ENCODE measurements around the gene NACAD. TPM values are rescaled to one million over a fixed set of nuclear protein-coding genes. Genes with fewer than 3 reads are reported as not detected.

NACAD gene
- total and polyA plus RNA-seq, 4 experiments from 2014 or later = not detected

DNA sequence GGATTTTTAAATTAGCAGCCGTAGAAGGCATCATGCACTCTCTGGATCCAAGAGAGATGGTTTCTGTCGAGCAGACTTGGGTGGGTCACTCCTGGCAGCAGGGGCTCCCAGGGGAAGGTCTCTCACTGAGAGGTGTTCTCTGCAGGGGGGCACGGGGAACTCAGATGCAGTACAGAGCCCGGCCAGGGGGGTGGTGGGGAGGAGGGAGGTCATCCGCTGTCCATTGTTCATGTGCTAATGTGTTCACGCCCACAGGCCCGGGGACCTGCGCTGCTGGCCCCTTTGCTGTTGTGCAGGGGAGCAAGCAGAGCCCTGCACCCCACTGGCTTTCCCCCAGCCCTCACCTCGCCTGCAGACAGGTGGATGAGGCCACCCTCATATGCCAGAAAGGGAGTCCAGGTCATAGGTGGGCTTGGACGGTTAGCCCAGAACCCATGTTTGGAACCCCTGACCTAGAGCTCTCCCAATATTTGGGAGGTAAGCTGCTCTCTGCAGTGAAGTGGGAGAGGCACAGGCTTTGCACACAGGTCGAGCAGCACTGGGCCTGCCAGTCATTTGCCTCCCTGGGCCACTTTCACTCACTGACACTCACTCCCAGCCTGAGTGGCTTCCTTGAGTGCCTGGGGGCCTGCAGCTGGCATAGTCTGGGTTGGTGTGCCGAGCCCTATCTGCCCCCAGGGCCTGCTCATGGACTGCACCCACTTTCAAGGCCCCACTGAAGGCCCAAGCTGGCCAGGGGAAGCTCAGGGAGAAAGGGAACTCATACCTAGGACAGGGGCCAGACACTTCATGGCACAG lies 35.3 kb upstream of the NACAD start:
- H3K4me1 Mint-ChIP-seq = peaks cover 14 to 27% (median 18%) of the 10 kb centered on the region in 4 donors
- no peak overlapping the region for H3K4me3 ChIP-seq (ENCODE audit: low read length in 2 of 2)
- H3K27me3 Mint-ChIP-seq = no peaks in the 10 kb centered on the region
- H3K27me3 ChIP-seq (ENCODE audit: insufficient read depth, low read length) = no peaks in the 10 kb centered on the region
- no peak for DNase-seq
- intact Hi-C loops (cut with micrococcal nuclease) = no loop called here
- peaks cover 26% of the 10 kb centered on the region for H3K4me1 ChIP-seq (ENCODE audit: insufficient read depth, low read length)
- H3K27ac ChIP-seq (ENCODE audit: low read depth, low read length) = peak overlapping the region; percentile 29
- ChIA-PET POLR2A (ENCODE audit: partially characterized antibody) (interaction anchor here (1.0 to 4.2 kb wide), 4 partner anchors 11 to 518 kb away, joined by 3 to 32 read pairs (median 4); partner anchors contain the start of genes OGDH, PURB and TBRG4), CTCF (ENCODE audit: partially characterized antibody) (interaction anchor here (0.8 to 4.6 kb wide), 4 partner anchors 11 to 267 kb away, joined by 3 to 19 read pairs (median 3); no protein-coding TSS in a partner anchor)
- H3K36me3 ChIP-seq (ENCODE audit: insufficient read depth, low read length) = no peaks in the 10 kb centered on the region
- H3K4me3 Mint-ChIP-seq = peak overlapping the region in 2 of 8 donors; percentile 84 to 86
- no peaks in the 10 kb centered on the region for H3K9me3 ChIP-seq (ENCODE audit: control insufficient read depth in 1 of 2, low read length in 2 of 2)
- H3K27ac Mint-ChIP-seq = peak overlapping the region in 6 of 7 donors; percentile 29 to 94 (median 90)
- H3K36me3 Mint-ChIP-seq = no peaks in the 10 kb centered on the region
- H3K9me3 Mint-ChIP-seq = peaks cover 0 to 4% (median 0%) of the 10 kb centered on the region in 8 donors

DNA sequence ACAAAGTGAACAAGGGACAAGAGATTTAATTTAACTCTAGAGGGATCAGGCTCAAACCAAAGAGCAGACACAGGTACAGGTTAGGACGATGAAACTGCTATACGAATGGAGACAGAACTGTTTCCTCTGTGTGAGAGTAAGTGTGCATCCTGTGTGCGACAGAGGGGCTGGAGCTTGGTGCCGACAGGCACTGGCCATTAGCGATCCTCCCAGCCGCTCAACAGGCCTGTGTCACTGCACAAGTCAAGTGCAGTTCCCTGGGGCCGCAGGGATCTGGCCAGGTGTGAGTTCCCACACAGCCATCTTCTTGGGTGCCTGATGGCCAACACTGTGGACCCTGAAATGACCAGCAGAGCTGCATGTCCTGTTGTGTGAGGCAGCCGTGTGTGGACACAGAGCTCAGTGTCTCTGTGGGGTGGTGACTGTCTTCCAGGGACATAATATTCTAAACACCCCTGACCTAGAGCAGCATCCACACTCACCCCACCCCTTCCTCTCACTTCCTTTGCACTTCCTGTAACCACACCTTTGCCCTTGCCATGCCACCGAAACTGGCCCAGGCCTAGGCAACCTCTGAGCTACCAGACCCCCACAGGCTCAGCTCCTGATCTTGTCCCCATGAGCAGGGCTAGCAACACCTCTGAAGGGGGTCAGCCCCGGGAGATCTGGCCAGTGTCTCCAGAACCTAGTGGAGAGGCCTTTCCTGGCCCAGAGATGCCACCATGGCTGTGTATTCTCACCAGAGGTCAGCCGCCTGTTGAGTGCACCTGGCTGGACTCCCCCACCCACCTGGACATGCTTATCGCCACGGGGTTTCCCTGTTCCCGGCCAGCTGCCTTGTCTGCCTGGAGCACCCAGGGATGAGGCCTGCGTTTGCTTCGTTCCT lies 34.4 kb upstream of the NACAD start:
- intact Hi-C loops (cut with micrococcal nuclease) = no loop called here
- POLR2A ChIA-PET (ENCODE audit: partially characterized antibody) = interaction anchor here (1.0 to 4.2 kb wide), 5 partner anchors 12 to 517 kb away, joined by 3 to 32 read pairs (median 4); partner anchors contain the start of genes OGDH, PURB and TBRG4
- peaks cover 0 to 4% (median 0%) of the 10 kb centered on the region in 8 donors for H3K9me3 Mint-ChIP-seq
- H3K27me3 Mint-ChIP-seq = no peaks in the 10 kb centered on the region
- Histone ChIP-seq H3K4me3 (ENCODE audit: low read length in 2 of 2) (peak overlapping the region; percentile 9 to 19), H3K9me3 (ENCODE audit: control insufficient read depth in 1 of 2, low read length in 2 of 2) (no peaks in the 10 kb centered on the region), H3K27ac (ENCODE audit: low read depth, low read length) (peak overlapping the region; percentile 29), H3K36me3 (ENCODE audit: insufficient read depth, low read length) (no peaks in the 10 kb centered on the region), H3K4me1 (ENCODE audit: insufficient read depth, low read length) (peaks cover 26% of the 10 kb centered on the region), H3K27me3 (ENCODE audit: insufficient read depth, low read length) (no peaks in the 10 kb centered on the region)
- CTCF ChIA-PET (ENCODE audit: partially characterized antibody) = interaction anchor here (0.6 to 4.6 kb wide), 4 partner anchors 12 to 266 kb away, joined by 3 to 19 read pairs (median 3); no protein-coding TSS in a partner anchor
- peak in 2 of 5 donors; percentile 15 to 23 for DNase-seq
- H3K4me3 Mint-ChIP-seq = peak overlapping the region in 7 of 8 donors; percentile 60 to 87 (median 77)
- peak overlapping the region; percentile 40 to 94 (median 87) for H3K27ac Mint-ChIP-seq
- no peaks in the 10 kb centered on the region for H3K36me3 Mint-ChIP-seq
- peaks cover 14 to 27% (median 18%) of the 10 kb centered on the region in 4 donors for H3K4me1 Mint-ChIP-seq

DNA sequence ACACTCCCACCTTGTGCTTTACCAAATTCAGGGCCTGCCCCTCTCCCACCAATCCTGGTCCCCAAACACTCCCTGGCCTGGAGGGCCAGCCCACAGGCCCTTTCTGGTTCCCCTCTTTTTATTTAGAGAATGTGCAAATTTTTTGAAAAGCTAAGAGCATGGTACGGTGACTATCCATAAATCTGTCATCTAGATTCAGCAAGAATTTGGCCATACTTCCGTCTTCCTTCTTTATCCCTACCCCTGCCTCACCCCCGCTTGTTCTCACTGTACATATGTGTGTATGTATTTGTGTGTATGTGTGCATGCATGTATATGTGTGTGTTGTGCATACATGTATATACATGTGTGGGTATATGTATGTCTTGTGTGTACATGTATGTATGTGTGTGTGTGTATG lies 30.8 kb upstream of the NACAD start:
- ChIA-PET POLR2A (ENCODE audit: partially characterized antibody) (no interaction called here), CTCF (ENCODE audit: partially characterized antibody) (no interaction called here)
- Mint-ChIP-seq H3K4me1 (peaks cover 14 to 27% (median 15%) of the 10 kb centered on the region in 4 donors), H3K4me3 (no peak overlapping the region), H3K9me3 (peaks cover 0 to 4% (median 0%) of the 10 kb centered on the region in 8 donors), H3K27ac (peak overlapping the region in 1 of 7 donors; percentile 17), H3K27me3 (peaks cover 0 to 4% of the 10 kb centered on the region in 2 donors), H3K36me3 (no peaks in the 10 kb centered on the region)
- Histone ChIP-seq H3K27me3 (ENCODE audit: insufficient read depth, low read length) (no peaks in the 10 kb centered on the region), H3K36me3 (ENCODE audit: insufficient read depth, low read length) (no peaks in the 10 kb centered on the region), H3K4me3 (ENCODE audit: low read length in 2 of 2) (no peak overlapping the region), H3K4me1 (ENCODE audit: insufficient read depth, low read length) (peaks cover 26% of the 10 kb centered on the region), H3K27ac (ENCODE audit: low read depth, low read length) (no peak overlapping the region), H3K9me3 (ENCODE audit: control insufficient read depth in 1 of 2, low read length in 2 of 2) (no peaks in the 10 kb centered on the region)
- intact Hi-C loops (cut with micrococcal nuclease) = no loop called here
- DNase-seq = no peak

DNA sequence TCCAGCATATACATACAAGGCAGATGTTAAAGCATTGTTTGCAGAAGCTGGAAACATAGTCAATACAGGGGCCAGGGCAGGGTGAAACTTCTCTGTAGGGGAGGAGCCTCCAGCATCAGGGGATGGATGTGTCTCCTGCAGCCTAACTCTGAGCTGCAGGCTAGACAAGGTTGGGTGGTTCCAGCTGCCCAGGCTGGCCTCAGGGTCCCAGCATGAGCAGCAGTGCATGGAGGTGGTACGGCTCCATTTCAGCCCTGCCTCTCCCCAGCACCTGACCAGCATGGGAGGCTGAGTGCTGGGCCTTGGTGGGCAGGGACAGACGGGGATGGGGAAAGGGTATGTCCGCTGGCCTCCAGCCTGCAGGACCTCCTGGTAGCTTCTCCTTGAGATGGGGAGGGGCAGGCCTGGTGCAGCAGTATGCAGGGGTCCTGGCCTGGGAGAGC lies 30.1 kb upstream of the NACAD start:
- intact Hi-C loops (cut with micrococcal nuclease) = no loop called here
- H3K27ac ChIP-seq (ENCODE audit: low read depth, low read length) = no peak overlapping the region
- Mint-ChIP-seq H3K9me3 (peaks cover 0 to 4% (median 0%) of the 10 kb centered on the region in 8 donors), H3K27me3 (peaks cover 3 to 4% of the 10 kb centered on the region in 2 donors), H3K27ac (no peak overlapping the region), H3K36me3 (no peaks in the 10 kb centered on the region), H3K4me1 (peaks cover 14 to 25% (median 15%) of the 10 kb centered on the region in 4 donors), H3K4me3 (no peak overlapping the region)
- DNase-seq = no peak
- no peaks in the 10 kb centered on the region for H3K9me3 ChIP-seq (ENCODE audit: control insufficient read depth in 1 of 2, low read length in 2 of 2)
- POLR2A ChIA-PET (ENCODE audit: partially characterized antibody) = no interaction called here
- H3K4me3 ChIP-seq (ENCODE audit: low read length in 2 of 2) = no peak overlapping the region
- peaks cover 20% of the 10 kb centered on the region for H3K4me1 ChIP-seq (ENCODE audit: insufficient read depth, low read length)
- H3K27me3 ChIP-seq (ENCODE audit: insufficient read depth, low read length) = no peaks in the 10 kb centered on the region
- no peaks in the 10 kb centered on the region for H3K36me3 ChIP-seq (ENCODE audit: insufficient read depth, low read length)
- CTCF ChIA-PET (ENCODE audit: partially characterized antibody) = no interaction called here

DNA sequence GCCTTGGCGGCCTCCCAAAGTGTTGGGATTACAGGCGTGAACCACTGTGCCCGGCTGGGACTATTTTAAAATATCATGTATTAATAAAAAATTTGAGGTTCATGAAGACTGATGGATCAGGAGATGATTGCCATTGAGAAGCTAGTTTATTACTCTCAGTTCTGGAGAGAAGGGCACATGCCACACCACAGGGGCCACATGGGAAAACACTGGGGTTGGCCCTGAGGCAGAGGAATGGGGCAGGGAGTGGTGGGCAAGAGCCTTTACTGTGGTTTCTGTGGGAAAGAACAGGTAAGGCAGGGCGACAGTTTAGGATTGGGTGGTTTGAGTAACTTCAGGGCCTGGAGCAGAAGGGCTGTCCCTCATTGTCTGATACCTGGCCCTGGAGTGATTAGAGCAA lies 29.5 kb upstream of the NACAD start:
- Histone ChIP-seq H3K27ac (ENCODE audit: low read depth, low read length) (no peak overlapping the region), H3K4me1 (ENCODE audit: insufficient read depth, low read length) (peaks cover 14% of the 10 kb centered on the region), H3K36me3 (ENCODE audit: insufficient read depth, low read length) (no peaks in the 10 kb centered on the region), H3K27me3 (ENCODE audit: insufficient read depth, low read length) (no peaks in the 10 kb centered on the region), H3K9me3 (ENCODE audit: control insufficient read depth in 1 of 2, low read length in 2 of 2) (no peaks in the 10 kb centered on the region), H3K4me3 (ENCODE audit: low read length in 2 of 2) (no peak overlapping the region)
- CTCF ChIA-PET (ENCODE audit: partially characterized antibody) = interaction anchor here (1.1 kb wide), 1 partner anchor 272 kb away, joined by 3 read pairs; no protein-coding TSS in a partner anchor
- DNase-seq = no peak
- intact Hi-C loops (cut with micrococcal nuclease) = no loop called here
- no peaks in the 10 kb centered on the region for H3K36me3 Mint-ChIP-seq
- no peak overlapping the region for H3K4me3 Mint-ChIP-seq
- POLR2A ChIA-PET (ENCODE audit: partially characterized antibody) = interaction anchor here (0.6 kb wide), 1 partner anchor 7 kb away, joined by 3 read pairs; no protein-coding TSS in a partner anchor
- H3K4me1 Mint-ChIP-seq = peaks cover 8 to 19% (median 11%) of the 10 kb centered on the region in 4 donors
- peak overlapping the region in 1 of 7 donors; percentile 60 for H3K27ac Mint-ChIP-seq
- peaks cover 3 to 4% of the 10 kb centered on the region in 2 donors for H3K27me3 Mint-ChIP-seq
- H3K9me3 Mint-ChIP-seq = peaks cover 0 to 4% (median 0%) of the 10 kb centered on the region in 8 donors

DNA sequence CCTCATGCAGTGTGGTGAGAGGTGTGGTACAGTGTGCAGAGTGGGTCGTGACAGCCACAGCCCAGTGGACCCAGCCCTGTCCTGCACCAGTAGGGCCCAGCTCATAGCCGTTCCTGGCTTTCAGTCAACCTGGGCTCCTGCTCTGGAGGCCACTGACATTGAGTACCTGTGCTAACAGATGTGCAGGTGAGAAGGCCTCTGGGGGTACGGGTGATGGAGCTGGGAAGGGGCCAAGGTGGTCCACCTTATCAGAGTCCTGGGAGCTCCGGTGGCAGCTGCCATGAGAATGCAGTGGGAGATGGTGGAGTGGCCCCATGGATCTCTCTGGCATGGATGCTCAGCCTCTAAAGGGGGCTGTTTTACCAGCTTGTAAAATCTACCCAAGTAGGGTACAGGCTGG lies 28.8 kb upstream of the NACAD start:
- Mint-ChIP-seq H3K27ac (peak overlapping the region in 1 of 7 donors; percentile 68), H3K36me3 (no peaks in the 10 kb centered on the region), H3K9me3 (peaks cover 0 to 4% (median 0%) of the 10 kb centered on the region in 8 donors), H3K4me1 (peaks cover 1 to 18% (median 7%) of the 10 kb centered on the region in 4 donors), H3K27me3 (peaks cover 3 to 4% of the 10 kb centered on the region in 2 donors), H3K4me3 (no peak overlapping the region)
- Histone ChIP-seq H3K4me1 (ENCODE audit: insufficient read depth, low read length) (peaks cover 7% of the 10 kb centered on the region), H3K9me3 (ENCODE audit: control insufficient read depth in 1 of 2, low read length in 2 of 2) (no peaks in the 10 kb centered on the region), H3K27ac (ENCODE audit: low read depth, low read length) (no peak overlapping the region), H3K27me3 (ENCODE audit: insufficient read depth, low read length) (no peaks in the 10 kb centered on the region), H3K4me3 (ENCODE audit: low read length in 2 of 2) (no peak overlapping the region), H3K36me3 (ENCODE audit: insufficient read depth, low read length) (no peaks in the 10 kb centered on the region)
- intact Hi-C loops (cut with micrococcal nuclease) = no loop called here
- no peak for DNase-seq
- ChIA-PET POLR2A (ENCODE audit: partially characterized antibody) (interaction anchor here (0.6 kb wide), 1 partner anchor 8 kb away, joined by 3 read pairs; no protein-coding TSS in a partner anchor), CTCF (ENCODE audit: partially characterized antibody) (interaction anchor here (1.1 kb wide), 1 partner anchor 271 kb away, joined by 3 read pairs; no protein-coding TSS in a partner anchor)
